ENCODE measurements around the gene KCNA3.

The KCNA3 gene

DNA sequence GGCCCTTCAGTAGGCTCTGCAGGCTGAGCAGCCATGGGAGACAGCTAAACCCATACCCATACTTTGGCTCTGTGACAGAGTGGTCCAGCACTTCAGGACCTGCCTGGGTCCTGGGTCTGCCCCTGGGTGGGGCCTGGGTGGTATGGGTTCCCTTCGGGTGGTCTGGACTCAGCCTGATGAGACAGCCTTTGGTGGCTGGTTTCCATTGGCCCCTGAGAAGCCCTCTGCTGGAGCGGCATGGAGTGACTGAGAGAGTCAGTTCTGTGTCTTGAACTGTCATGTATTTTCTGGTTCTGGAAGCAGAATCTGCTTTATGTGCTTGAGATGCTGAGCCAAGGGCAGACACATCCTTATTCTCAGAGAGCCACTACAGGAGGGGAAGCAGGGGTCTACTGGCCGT lies 37.3 kb downstream of the KCNA3 start:
- DNase-seq = peak; percentile 25

GRCh38 chr1:110636149-110636935 lies 38.4 kb downstream of the KCNA3 start:
- DNase-seq = no peak

GRCh38 chr1:110635434-110635833 lies 39.3 kb downstream of the KCNA3 start:
- DNase-seq = no peak

DNA sequence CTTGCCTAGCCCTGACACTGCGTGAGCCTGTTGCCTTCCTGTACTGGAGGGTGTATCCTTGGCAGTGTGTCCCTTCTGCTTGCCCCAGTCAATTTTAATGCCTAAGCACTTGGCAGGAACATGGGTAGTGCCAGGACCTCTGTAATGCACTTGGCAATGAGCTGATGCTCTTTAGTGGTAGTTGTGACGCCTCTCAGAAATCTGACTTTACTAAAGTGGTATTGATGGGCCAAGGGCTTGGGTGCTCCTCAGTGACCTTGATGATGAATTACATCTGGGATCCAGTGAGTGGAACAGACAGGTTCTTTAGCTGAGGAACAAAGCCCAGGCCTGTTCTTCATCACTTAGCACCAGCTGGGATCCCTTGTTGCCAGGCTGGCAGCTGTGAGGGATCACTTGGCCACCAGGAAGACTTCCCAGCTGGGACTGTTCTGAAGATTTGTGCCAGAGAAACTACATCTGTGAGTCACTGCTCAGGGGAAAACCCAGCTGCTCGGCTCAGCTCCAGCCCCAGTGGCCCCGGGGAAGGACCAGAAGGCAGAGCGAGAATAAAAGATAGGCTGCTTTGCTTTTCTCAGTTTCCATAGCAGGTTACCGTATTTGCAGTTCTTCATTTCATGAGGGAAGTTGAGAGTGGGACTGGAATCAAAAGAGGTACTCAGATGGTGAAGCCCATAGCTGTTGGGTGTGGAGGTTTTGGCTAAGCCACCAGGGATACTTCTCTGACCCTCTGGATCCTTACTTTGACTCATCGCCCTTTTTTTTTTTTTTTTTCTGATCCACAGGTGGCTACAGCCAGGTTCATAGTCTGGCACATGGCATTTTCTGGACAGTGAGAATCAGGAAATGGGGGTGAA lies 40.1 kb downstream of the KCNA3 start:
- peak; percentile 31 for DNase-seq

- DNase-seq = no peak
Measured at GRCh38 chr1:110634086-110634454, 40.7 kb downstream of the KCNA3 start.

GRCh38 chr1:110633646-110634030 lies 41.1 kb downstream of the KCNA3 start:
- DNase-seq = no peak

- peak; percentile 33 for DNase-seq
Measured at GRCh38 chr1:110631836-110632620, 42.7 kb downstream of the KCNA3 start.

DNA sequence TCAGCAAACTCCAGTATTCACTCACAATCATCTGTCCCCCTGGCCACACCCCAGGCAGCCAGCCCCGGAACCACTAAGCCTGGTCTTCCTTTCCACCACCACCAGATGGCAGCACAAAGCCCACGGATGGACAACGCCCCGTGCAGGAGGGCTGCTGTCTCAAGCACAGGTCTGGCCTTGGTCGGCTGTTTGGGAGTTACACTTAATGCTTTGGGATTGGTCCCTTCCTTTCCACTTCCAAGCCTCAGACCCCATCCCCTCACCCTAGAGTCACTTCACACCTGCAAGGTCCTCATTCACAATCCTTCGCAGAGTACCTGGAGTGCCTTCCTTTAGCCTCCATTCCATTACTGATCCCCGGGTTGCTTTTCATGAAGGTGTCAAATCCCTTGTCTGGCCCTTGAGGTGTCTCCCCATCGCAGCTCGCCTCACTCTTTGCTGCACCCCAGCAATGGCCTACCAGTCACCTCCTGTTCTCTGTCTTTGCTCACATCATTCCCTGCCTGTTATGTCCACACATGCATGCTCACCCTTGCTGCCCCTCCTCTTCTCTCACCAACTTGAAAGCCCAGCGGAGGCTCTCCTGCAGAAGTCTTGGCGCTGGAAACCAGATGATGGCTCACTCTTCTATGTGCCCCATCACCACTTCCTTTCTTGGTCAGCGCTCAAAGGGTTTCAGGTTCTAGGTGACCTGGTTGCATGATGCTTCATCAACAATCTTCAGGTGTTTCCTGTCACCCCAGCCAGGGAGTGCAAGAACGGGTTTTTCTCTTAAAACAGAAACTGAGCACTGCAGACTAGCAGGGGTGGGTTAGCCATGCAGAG lies 43.7 kb downstream of the KCNA3 start:
- peak; percentile 86 for DNase-seq

GRCh38 chr1:110628323-110629105 lies 46.2 kb downstream of the KCNA3 start:
- DNase-seq = no peak

- no peak for DNase-seq
Measured at GRCh38 chr1:110627764-110628163, 47.0 kb downstream of the KCNA3 start.

DNA sequence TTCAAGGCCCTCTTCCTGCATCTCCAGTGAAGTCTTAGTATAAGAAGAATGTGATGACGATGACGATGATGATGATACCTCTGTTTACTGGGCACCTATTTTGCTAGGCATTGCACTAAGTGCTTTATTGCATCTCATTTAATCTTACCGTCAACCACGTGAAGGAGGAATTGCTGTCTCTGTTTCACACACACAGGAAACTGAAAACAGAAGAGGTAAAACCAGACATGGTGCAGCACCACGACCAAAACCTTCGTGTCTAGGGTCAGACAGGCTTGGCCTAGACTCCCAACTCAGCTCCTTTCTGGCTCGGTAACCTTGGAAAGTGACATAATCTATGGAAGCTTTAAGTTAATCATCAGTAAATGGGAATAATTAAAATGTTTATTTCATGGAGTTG lies 47.9 kb downstream of the KCNA3 start:
- no peak for DNase-seq

All from NK-92 treated with Interleukin-12 subunit alpha and Interleukin-12 subunit beta, amount 100 ng/mL, for 24 hours (cell line).